HG03108 (cell line): ENCODE data around the gene OR52E4.

Experiments
- ATAC-seq: cut with Tn5 transposase; IDR thresholded peaks from one replicate; pipeline ENCODE4 v1.9.1; 2021; ENCODE audit warnings: moderate library complexity; ENCODE audit not compliant: unreplicated experiment

The OR52E4 gene

GRCh38 chr11:5928811-5929210 is 48.4 kb downstream of the OR52E4 start:
- no peak for ATAC-seq

GRCh38 chr11:5929571-5930368 is 49.3 kb downstream of the OR52E4 start:
- ATAC-seq: no peak

- ATAC-seq: no peak
These were observed 50.2 kb downstream of the OR52E4 start for GRCh38 chr11:5930614-5931013.

GRCh38 chr11:5931061-5931460 is 50.6 kb downstream of the OR52E4 start:
- no peak for ATAC-seq

GRCh38 chr11:5932671-5933070 is 52.2 kb downstream of the OR52E4 start:
- ATAC-seq: no peak

- ATAC-seq: no peak
These were observed 52.7 kb downstream of the OR52E4 start for GRCh38 chr11:5933116-5933515.
